Prostate gland (tissue), 2 donors: ENCODE data around the gene SOX8.

ENCODE experiments used
- POLR2A ChIP-seq: fragments of 450-650 bp; IDR thresholded peaks from one replicate; pipeline ENCODE4 v1.6.1; 2016; ENCODE audit warnings: antibody characterized with exemption, mild to moderate bottlenecking
- POLR2AphosphoS5 ChIP-seq: sonication (generic); formaldehyde crosslinking; IDR thresholded peaks from one replicate; pipeline ENCODE4 v1.6.1; 2017; ENCODE audit warnings: antibody characterized with exemption
- TF ChIP-seq, protein P1 (sequence below), 4 experiments: fragments of 200-600 bp in 2 of 4; fragments of 450-650 bp in 2 of 4; sonication (generic) in 2 of 4; IDR thresholded peaks; 1 replicate in 3 of 4; 2 replicates in 1 of 4; pipeline ENCODE4 v1.5.1; 2016 to 2019; ENCODE audit warnings: antibody characterized with exemption in 4 of 4, mild to moderate bottlenecking in 2 of 4, moderate library complexity in 2 of 4

DNA sequence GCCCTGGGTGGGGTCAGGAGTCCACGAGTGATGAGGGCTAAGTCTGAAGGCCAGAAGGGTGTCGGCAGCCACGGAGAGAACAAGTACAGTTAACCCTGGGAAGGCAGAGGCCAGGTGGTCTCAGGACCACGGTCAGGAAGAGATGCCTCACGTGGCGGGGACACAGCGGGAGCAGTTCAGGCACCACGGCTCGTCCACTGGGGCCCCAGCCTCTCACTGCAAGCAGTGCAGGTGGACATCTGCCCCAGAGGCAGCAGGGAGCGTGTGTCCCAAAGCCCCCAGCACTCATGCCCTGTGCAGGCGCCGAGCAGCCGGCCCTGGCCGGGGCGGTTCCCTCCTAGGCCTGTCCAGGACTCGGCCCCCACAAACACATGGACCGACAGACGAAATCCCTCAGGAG, 15.5 kb upstream of the SOX8 start:
- TF ChIP-seq, protein P1, sequence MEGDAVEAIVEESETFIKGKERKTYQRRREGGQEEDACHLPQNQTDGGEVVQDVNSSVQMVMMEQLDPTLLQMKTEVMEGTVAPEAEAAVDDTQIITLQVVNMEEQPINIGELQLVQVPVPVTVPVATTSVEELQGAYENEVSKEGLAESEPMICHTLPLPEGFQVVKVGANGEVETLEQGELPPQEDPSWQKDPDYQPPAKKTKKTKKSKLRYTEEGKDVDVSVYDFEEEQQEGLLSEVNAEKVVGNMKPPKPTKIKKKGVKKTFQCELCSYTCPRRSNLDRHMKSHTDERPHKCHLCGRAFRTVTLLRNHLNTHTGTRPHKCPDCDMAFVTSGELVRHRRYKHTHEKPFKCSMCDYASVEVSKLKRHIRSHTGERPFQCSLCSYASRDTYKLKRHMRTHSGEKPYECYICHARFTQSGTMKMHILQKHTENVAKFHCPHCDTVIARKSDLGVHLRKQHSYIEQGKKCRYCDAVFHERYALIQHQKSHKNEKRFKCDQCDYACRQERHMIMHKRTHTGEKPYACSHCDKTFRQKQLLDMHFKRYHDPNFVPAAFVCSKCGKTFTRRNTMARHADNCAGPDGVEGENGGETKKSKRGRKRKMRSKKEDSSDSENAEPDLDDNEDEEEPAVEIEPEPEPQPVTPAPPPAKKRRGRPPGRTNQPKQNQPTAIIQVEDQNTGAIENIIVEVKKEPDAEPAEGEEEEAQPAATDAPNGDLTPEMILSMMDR (IDR thresholded peaks at IDR 0.05): no peak
- TF ChIP-seq POLR2A (no peak), POLR2AphosphoS5 (no peak)
